ENCODE measurements around the gene SAMM50. TPM values are rescaled to one million over a fixed set of nuclear protein-coding genes. Genes with fewer than 3 reads are reported as not detected.

The SAMM50 gene
- total RNA-seq, 1 experiment from 2014 or later: 57.5 TPM

GRCh38 chr22:43976861-43977795, 21.9 kb downstream of the SAMM50 start:
- DNase-seq (ENCODE audit: low read depth): no peak

- DNase-seq (ENCODE audit: low read depth): no peak
Measured at GRCh38 chr22:43978558-43978957, 23.3 kb downstream of the SAMM50 start.

GRCh38 chr22:43980579-43980978, 25.3 kb downstream of the SAMM50 start:
- no peak for DNase-seq (ENCODE audit: low read depth)

- no peak for DNase-seq (ENCODE audit: low read depth)
Measured at GRCh38 chr22:43980996-43981395, 25.8 kb downstream of the SAMM50 start.

GRCh38 chr22:43983808-43984207, 28.6 kb downstream of the SAMM50 start:
- DNase-seq (ENCODE audit: low read depth): no peak

- no peak for DNase-seq (ENCODE audit: low read depth)
Measured at GRCh38 chr22:43985532-43985931, 30.3 kb downstream of the SAMM50 start.

- DNase-seq (ENCODE audit: low read depth): no peak
Measured at GRCh38 chr22:43988116-43988820, 33.0 kb downstream of the SAMM50 start.

- DNase-seq (ENCODE audit: low read depth): no peak
Measured at GRCh38 chr22:43988960-43989359, 33.7 kb downstream of the SAMM50 start.

- DNase-seq (ENCODE audit: low read depth): no peak
Measured at GRCh38 chr22:43990044-43990443, 34.8 kb downstream of the SAMM50 start.

- no peak for DNase-seq (ENCODE audit: low read depth)
Measured at GRCh38 chr22:43991316-43992020, 36.2 kb downstream of the SAMM50 start.

GRCh38 chr22:43992331-43992821, 37.1 kb downstream of the SAMM50 start:
- DNase-seq (ENCODE audit: low read depth): peak; percentile 35

GRCh38 chr22:43993072-43993760, 38.0 kb downstream of the SAMM50 start:
- DNase-seq (ENCODE audit: low read depth): peak; percentile 37

- no peak for DNase-seq (ENCODE audit: low read depth)
Measured at GRCh38 chr22:43994006-43994405, 38.8 kb downstream of the SAMM50 start.

GRCh38 chr22:43994416-43994815, 39.2 kb downstream of the SAMM50 start:
- DNase-seq (ENCODE audit: low read depth): no peak

GRCh38 chr22:43995057-43995685, 39.9 kb downstream of the SAMM50 start:
- DNase-seq (ENCODE audit: low read depth): no peak

- no peak for DNase-seq (ENCODE audit: low read depth)
Measured at GRCh38 chr22:43995798-43996169, 40.5 kb downstream of the SAMM50 start.

- DNase-seq (ENCODE audit: low read depth): no peak
Measured at GRCh38 chr22:43996170-43996980, 41.1 kb downstream of the SAMM50 start.

- DNase-seq (ENCODE audit: low read depth): no peak
Measured at GRCh38 chr22:43996981-43997265, 41.7 kb downstream of the SAMM50 start.

- DNase-seq (ENCODE audit: low read depth): no peak
Measured at GRCh38 chr22:43998679-43999264, 43.5 kb downstream of the SAMM50 start.

- no peak for DNase-seq (ENCODE audit: low read depth)
Measured at GRCh38 chr22:43999378-43999777, 44.1 kb downstream of the SAMM50 start.
